Mucosa of stomach (tissue), 1 donor: ENCODE measurements around the gene ADAMTS12.

Experiments used
- H3K27me3 ChIP-seq: one replicate; pipeline ENCODE4 v1.7.0; 2013; ENCODE audit warnings: mild to moderate bottlenecking, low read length; ENCODE audit not compliant: control insufficient read depth, insufficient read depth
- H3K36me3 ChIP-seq: one replicate; pipeline ENCODE4 v1.7.0; 2013; ENCODE audit warnings: low read length; ENCODE audit not compliant: control insufficient read depth, insufficient read depth
- H3K4me1 ChIP-seq: one replicate; pipeline ENCODE4 v1.7.0; 2013; ENCODE audit warnings: mild to moderate bottlenecking, low read length; ENCODE audit not compliant: control insufficient read depth, insufficient read depth
- H3K4me3 ChIP-seq: one replicate; pipeline ENCODE4 v1.7.0; 2013; ENCODE audit warnings: low read length
- H3K9ac ChIP-seq: one replicate; pipeline ENCODE4 v1.7.0; 2013; ENCODE audit warnings: mild to moderate bottlenecking, low read length, moderate library complexity
- H3K9me3 ChIP-seq: one replicate; pipeline ENCODE4 v1.7.0; 2013; ENCODE audit warnings: mild to moderate bottlenecking, low read length, moderate library complexity; ENCODE audit not compliant: control insufficient read depth
- donor health status: Pancreatic carcinoma.

ADAMTS12 gene

GRCh38 chr5:33713136-33713765 lies 178.5 kb downstream of the ADAMTS12 start:
- no peaks in the 10 kb centered on the region for H3K36me3 ChIP-seq
- H3K9ac ChIP-seq: no peak overlapping the region
- H3K27me3 ChIP-seq: no peaks in the 10 kb centered on the region
- H3K4me3 ChIP-seq: no peak overlapping the region
- no peaks in the 10 kb centered on the region for H3K4me1 ChIP-seq
- no peaks in the 10 kb centered on the region for H3K9me3 ChIP-seq

- Histone ChIP-seq H3K9ac (no peak overlapping the region), H3K27me3 (no peaks in the 10 kb centered on the region)
These were observed 179.1 kb downstream of the ADAMTS12 start for GRCh38 chr5:33712664-33713063.

GRCh38 chr5:33711094-33711679 lies 180.6 kb downstream of the ADAMTS12 start:
- no peaks in the 10 kb centered on the region for H3K36me3 ChIP-seq
- no peak overlapping the region for H3K4me3 ChIP-seq
- no peaks in the 10 kb centered on the region for H3K9me3 ChIP-seq
- H3K9ac ChIP-seq: no peak overlapping the region
- H3K4me1 ChIP-seq: no peaks in the 10 kb centered on the region
- H3K27me3 ChIP-seq: no peaks in the 10 kb centered on the region

More at GRCh38 chr5:33712664-33713063, 179.1 kb downstream of the ADAMTS12 start:
- no peaks in the 10 kb centered on the region for H3K4me1 ChIP-seq
- H3K9me3 ChIP-seq: no peaks in the 10 kb centered on the region
- H3K4me3 ChIP-seq: no peak overlapping the region
- H3K36me3 ChIP-seq: no peaks in the 10 kb centered on the region

GRCh38 chr5:33702867-33703266 lies 188.9 kb downstream of the ADAMTS12 start:
- Histone ChIP-seq H3K4me3 (no peak overlapping the region), H3K36me3 (no peaks in the 10 kb centered on the region), H3K9ac (no peak overlapping the region), H3K9me3 (no peaks in the 10 kb centered on the region), H3K27me3 (no peaks in the 10 kb centered on the region), H3K4me1 (no peaks in the 10 kb centered on the region)

GRCh38 chr5:33701951-33702350 lies 189.8 kb downstream of the ADAMTS12 start:
- H3K9ac ChIP-seq: no peak overlapping the region
- H3K4me1 ChIP-seq: no peaks in the 10 kb centered on the region
- no peaks in the 10 kb centered on the region for H3K36me3 ChIP-seq
- H3K4me3 ChIP-seq: no peak overlapping the region
- no peaks in the 10 kb centered on the region for H3K9me3 ChIP-seq
- H3K27me3 ChIP-seq: no peaks in the 10 kb centered on the region

- Histone ChIP-seq H3K27me3 (no peaks in the 10 kb centered on the region), H3K9ac (no peak overlapping the region), H3K36me3 (no peaks in the 10 kb centered on the region), H3K9me3 (no peaks in the 10 kb centered on the region), H3K4me1 (no peaks in the 10 kb centered on the region), H3K4me3 (no peak overlapping the region)
These were observed 190.5 kb downstream of the ADAMTS12 start for GRCh38 chr5:33701251-33701650.

- Histone ChIP-seq H3K9me3 (no peaks in the 10 kb centered on the region), H3K36me3 (no peaks in the 10 kb centered on the region), H3K27me3 (no peaks in the 10 kb centered on the region), H3K9ac (no peak overlapping the region), H3K4me1 (no peaks in the 10 kb centered on the region), H3K4me3 (no peak overlapping the region)
These were observed 195.4 kb downstream of the ADAMTS12 start for GRCh38 chr5:33696411-33696810.

- H3K9me3 ChIP-seq: no peaks in the 10 kb centered on the region
- H3K36me3 ChIP-seq: no peaks in the 10 kb centered on the region
- no peaks in the 10 kb centered on the region for H3K27me3 ChIP-seq
- H3K9ac ChIP-seq: no peak overlapping the region
- H3K4me3 ChIP-seq: no peak overlapping the region
- no peaks in the 10 kb centered on the region for H3K4me1 ChIP-seq
These were observed 198.8 kb downstream of the ADAMTS12 start for GRCh38 chr5:33692980-33693379.

GRCh38 chr5:33691856-33692255 lies 199.9 kb downstream of the ADAMTS12 start:
- no peaks in the 10 kb centered on the region for H3K4me1 ChIP-seq
- H3K9me3 ChIP-seq: no peaks in the 10 kb centered on the region
- H3K9ac ChIP-seq: no peak overlapping the region
- no peak overlapping the region for H3K4me3 ChIP-seq
- no peaks in the 10 kb centered on the region for H3K36me3 ChIP-seq
- H3K27me3 ChIP-seq: no peaks in the 10 kb centered on the region

GRCh38 chr5:33690374-33691135 lies 201.2 kb downstream of the ADAMTS12 start:
- H3K4me1 ChIP-seq: no peaks in the 10 kb centered on the region
- no peaks in the 10 kb centered on the region for H3K9me3 ChIP-seq
- H3K36me3 ChIP-seq: no peaks in the 10 kb centered on the region
- H3K27me3 ChIP-seq: no peaks in the 10 kb centered on the region
- H3K9ac ChIP-seq: no peak overlapping the region
- no peak overlapping the region for H3K4me3 ChIP-seq

- Histone ChIP-seq H3K9me3 (no peaks in the 10 kb centered on the region), H3K4me1 (no peaks in the 10 kb centered on the region), H3K9ac (no peak overlapping the region), H3K36me3 (no peaks in the 10 kb centered on the region), H3K4me3 (no peak overlapping the region), H3K27me3 (no peaks in the 10 kb centered on the region)
These were observed 203.3 kb downstream of the ADAMTS12 start for GRCh38 chr5:33688526-33688925.

GRCh38 chr5:33688066-33688465 lies 203.7 kb downstream of the ADAMTS12 start:
- Histone ChIP-seq H3K36me3 (no peaks in the 10 kb centered on the region), H3K9me3 (no peaks in the 10 kb centered on the region), H3K9ac (no peak overlapping the region), H3K27me3 (no peaks in the 10 kb centered on the region), H3K4me1 (no peaks in the 10 kb centered on the region), H3K4me3 (no peak overlapping the region)
